Brain microvascular endothelial cell (primary cell): ENCODE data around the gene NAA25.
A peak's percentile ranks its signal among the peaks of the same experiment; 100 is the strongest.
"Not testable (repeated sequence)": the region's sequence is repeated elsewhere in the genome, so short reads cannot be mapped to it uniquely, and the experiment has no call there.

ENCODE experiments used
- DNase-seq: peaks from one replicate; pipeline ENCODE4 v3.0.0-alpha.2; 2020
- H3K27ac ChIP-seq: fragments of 250-450 bp; sonication (Bioruptor Pico); 2 replicates; pipeline ENCODE4 v1.5.1; 2020; ENCODE audit warnings: mild to moderate bottlenecking, moderate library complexity
- H3K27me3 ChIP-seq: fragments of 250-450 bp; sonication (Bioruptor Pico); replicated peaks from 2 replicates; pipeline ENCODE4 v1.5.1; 2020; ENCODE audit warnings: mild to moderate bottlenecking
- H3K36me3 ChIP-seq: fragments of 250-450 bp; sonication (Bioruptor Pico); replicated peaks from 2 replicates; pipeline ENCODE4 v1.5.1; 2020; ENCODE audit warnings: mild to moderate bottlenecking
- H3K4me3 ChIP-seq: 2 replicates; pipeline ENCODE4 v1.5.1; 2011; ENCODE audit warnings: low read depth, mild to moderate bottlenecking, control low read depth, low read length, moderate library complexity
- CTCF ChIP-seq: IDR thresholded peaks from 2 replicates; pipeline ENCODE4 v1.5.1; 2011; ENCODE audit warnings: low read depth, mild to moderate bottlenecking, moderate library complexity, low read length, control low read depth, inconsistent platforms; ENCODE audit errors: missing control alignments
- in situ Hi-C: cut with HindIII; loops from 2 replicates; pipeline ENCODE4 v1.10.0; 2017; ENCODE audit warnings: low sequenced_read_pairs, low pct_ligation_motif_present

NAA25 gene

GRCh38 chr12:111997300-111997699, 111.3 kb downstream of the NAA25 start:
- Histone ChIP-seq H3K36me3 (no peaks in the 10 kb centered on the region), H3K27ac (no peak overlapping the region), H3K27me3 (no peaks in the 10 kb centered on the region), H3K4me3 (no peak overlapping the region)
- DNase-seq: no peak
- in situ Hi-C loops: no loop called here
- no peak for TF ChIP-seq CTCF

GRCh38 chr12:111995782-111996480, 112.7 kb downstream of the NAA25 start:
- in situ Hi-C loops: no loop called here
- Histone ChIP-seq H3K27me3 (no peaks in the 10 kb centered on the region), H3K36me3 (no peaks in the 10 kb centered on the region), H3K27ac (no peak overlapping the region), H3K4me3 (no peak overlapping the region)
- no peak for TF ChIP-seq CTCF
- no peak for DNase-seq

- H3K36me3 ChIP-seq, H3K27ac ChIP-seq, H3K4me3 ChIP-seq, H3K27me3 ChIP-seq, DNase-seq, in situ Hi-C loops: not testable (repeated sequence)
These were observed 114.1 kb downstream of the NAA25 start for GRCh38 chr12:111994211-111995111.

GRCh38 chr12:111993292-111994150, 115.1 kb downstream of the NAA25 start:
- DNase-seq: no peak
- Histone ChIP-seq H3K27ac (no peak overlapping the region), H3K4me3 (no peak overlapping the region), H3K27me3 (no peaks in the 10 kb centered on the region), H3K36me3 (no peaks in the 10 kb centered on the region)
- TF ChIP-seq CTCF: no peak
- in situ Hi-C loops: no loop called here

- no peak for DNase-seq
- Histone ChIP-seq H3K4me3 (no peak overlapping the region), H3K27ac (no peak overlapping the region), H3K36me3 (no peaks in the 10 kb centered on the region), H3K27me3 (no peaks in the 10 kb centered on the region)
- TF ChIP-seq CTCF: no peak
- in situ Hi-C loops: no loop called here
These were observed 116.1 kb downstream of the NAA25 start for GRCh38 chr12:111992464-111992863.

- Histone ChIP-seq H3K27me3 (no peaks in the 10 kb centered on the region), H3K27ac (no peak overlapping the region), H3K36me3 (no peaks in the 10 kb centered on the region), H3K4me3 (no peak overlapping the region)
- TF ChIP-seq CTCF: no peak
- peak; percentile 43 for DNase-seq
- in situ Hi-C loops: no loop called here
These were observed 116.6 kb downstream of the NAA25 start for GRCh38 chr12:111991946-111992345.
